Stimulated activated naive B cell treated with anti-CD40 and anti-IgM and Interleukin-4, amounts not matched to agents 10 μg/mL and 1 μg/mL and 100 μg/mL, for 72 hours (primary cell): Measurements from ENCODE around the gene STOM.

Experiments
- ATAC-seq, 2 donors: fragments of 150-1000 bp; cut with Tn5 transposase; replicated peaks; 2 replicates each; pipeline ENCODE4 v1.10.0; 2021; ENCODE audit warnings: moderate library complexity in 1 of 2
- DNase-seq: peaks from one replicate; pipeline ENCODE4 v3.0.0; 2021
- H3K27ac Mint-ChIP-seq: one replicate; pipeline ENCODE4 v1.8.0; 2022; ENCODE audit warnings: mild to moderate bottlenecking, mixed read lengths
- H3K27me3 Mint-ChIP-seq, 2 donors: one replicate each; pipeline ENCODE4 v1.8.0; 2022; ENCODE audit warnings: mixed read lengths in 2 of 2
- H3K36me3 Mint-ChIP-seq, 2 donors: one replicate each; pipeline ENCODE4 v1.8.0; 2022; ENCODE audit warnings: mixed read lengths in 2 of 2, mild to moderate bottlenecking in 1 of 2
- H3K4me1 Mint-ChIP-seq, 2 donors: one replicate each; pipeline ENCODE4 v1.8.0; 2022; ENCODE audit warnings: mixed read lengths in 2 of 2, mild to moderate bottlenecking in 1 of 2
- H3K4me3 Mint-ChIP-seq, 2 donors: one replicate each; pipeline ENCODE4 v1.8.0; 2022; ENCODE audit warnings: mild to moderate bottlenecking in 2 of 2, mixed read lengths in 2 of 2, moderate library complexity in 1 of 2
- H3K9me3 Mint-ChIP-seq, 2 donors: one replicate each; pipeline ENCODE4 v1.8.0; 2022; ENCODE audit warnings: mixed read lengths in 2 of 2, mild to moderate bottlenecking in 1 of 2

STOM gene

DNA sequence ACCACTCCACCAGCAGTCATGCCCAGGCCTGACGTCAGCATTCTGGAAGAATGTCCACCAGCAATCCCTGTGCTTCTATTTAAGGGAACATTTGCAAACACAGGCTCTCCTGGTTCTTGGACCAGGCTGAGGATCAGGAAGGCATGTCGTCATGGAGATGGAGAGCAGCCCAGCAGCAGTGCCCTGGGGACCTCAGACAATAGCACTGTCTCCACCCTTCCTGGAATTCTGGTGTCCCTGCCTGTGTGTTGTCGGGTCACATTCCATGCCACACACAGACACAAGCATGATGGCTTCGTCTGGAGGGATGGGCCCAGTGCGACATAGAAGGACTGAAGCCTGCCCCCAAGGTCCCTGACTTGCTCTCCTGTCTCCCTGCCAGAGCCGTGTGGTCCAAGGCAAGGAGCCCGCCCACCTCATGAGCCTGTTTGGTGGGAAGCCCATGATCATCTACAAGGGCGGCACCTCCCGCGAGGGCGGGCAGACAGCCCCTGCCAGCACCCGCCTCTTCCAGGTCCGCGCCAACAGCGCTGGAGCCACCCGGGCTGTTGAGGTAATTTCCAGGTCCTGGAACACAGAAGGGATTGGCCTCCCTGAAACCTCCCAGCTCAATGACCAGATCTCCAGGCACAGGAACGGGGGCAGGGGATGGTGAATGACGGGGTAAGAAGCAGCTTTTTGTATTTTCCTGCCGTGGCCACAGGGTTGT lies 43.8 kb downstream of the STOM start:
- Mint-ChIP-seq H3K36me3 (peaks cover 37 to 56% of the 10 kb centered on the region in 2 donors), H3K27ac (no peak overlapping the region), H3K27me3 (no peaks in the 10 kb centered on the region), H3K9me3 (no peaks in the 10 kb centered on the region), H3K4me3 (no peak overlapping the region), H3K4me1 (peaks cover 0 to 5% of the 10 kb centered on the region in 2 donors)
- ATAC-seq: no peak
- no peak for DNase-seq

DNA sequence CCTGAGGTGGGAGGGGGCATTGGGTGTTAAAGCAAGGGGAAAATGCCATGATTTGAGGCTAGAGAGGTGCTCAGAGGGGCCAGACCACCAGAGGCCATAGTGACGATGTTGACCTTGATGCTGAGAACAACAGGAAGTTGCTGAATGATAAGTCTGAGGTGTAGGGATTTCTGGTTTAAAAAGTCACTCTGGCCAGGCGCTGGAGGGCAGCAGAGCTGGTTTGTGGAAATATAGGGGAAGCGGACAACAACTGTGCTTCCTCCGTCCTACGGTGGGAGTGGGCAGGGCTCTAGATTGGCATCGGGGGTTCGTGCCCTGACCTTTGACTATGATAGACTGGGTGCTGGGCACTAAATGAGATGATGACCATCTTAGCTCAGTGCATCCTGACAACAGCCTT lies 44.7 kb downstream of the STOM start:
- H3K36me3 Mint-ChIP-seq: peaks cover 35 to 48% of the 10 kb centered on the region in 2 donors
- H3K4me3 Mint-ChIP-seq: no peak overlapping the region
- DNase-seq (no peak), ATAC-seq (no peak)
- H3K9me3 Mint-ChIP-seq: no peaks in the 10 kb centered on the region
- H3K27ac Mint-ChIP-seq: no peak overlapping the region
- no peaks in the 10 kb centered on the region for H3K27me3 Mint-ChIP-seq
- H3K4me1 Mint-ChIP-seq: peaks cover 0 to 6% of the 10 kb centered on the region in 2 donors

DNA sequence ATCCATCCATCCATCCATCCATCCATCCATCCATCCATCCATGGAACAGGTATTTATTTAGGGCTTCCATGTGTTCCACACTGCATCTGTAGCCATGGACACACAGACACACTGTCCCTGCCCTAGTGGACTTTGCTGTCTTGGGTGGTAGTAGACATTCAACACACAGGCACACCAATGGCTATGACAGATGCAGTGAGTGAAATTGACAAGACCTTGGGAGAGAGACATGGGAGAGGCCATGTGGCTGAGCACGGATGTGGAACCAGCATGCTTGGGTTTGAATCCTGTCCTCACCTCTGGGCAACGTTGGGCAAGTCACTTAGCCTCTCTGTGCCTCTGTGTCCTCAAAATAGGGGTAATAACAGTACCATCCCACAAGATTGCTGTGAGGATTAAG lies 45.3 kb downstream of the STOM start:
- Mint-ChIP-seq H3K27ac (no peak overlapping the region), H3K27me3 (no peaks in the 10 kb centered on the region), H3K4me1 (peaks cover 2 to 11% of the 10 kb centered on the region in 2 donors), H3K4me3 (no peak overlapping the region), H3K9me3 (no peaks in the 10 kb centered on the region), H3K36me3 (peaks cover 34 to 42% of the 10 kb centered on the region in 2 donors)
- ATAC-seq (no peak), DNase-seq (no peak)

DNA sequence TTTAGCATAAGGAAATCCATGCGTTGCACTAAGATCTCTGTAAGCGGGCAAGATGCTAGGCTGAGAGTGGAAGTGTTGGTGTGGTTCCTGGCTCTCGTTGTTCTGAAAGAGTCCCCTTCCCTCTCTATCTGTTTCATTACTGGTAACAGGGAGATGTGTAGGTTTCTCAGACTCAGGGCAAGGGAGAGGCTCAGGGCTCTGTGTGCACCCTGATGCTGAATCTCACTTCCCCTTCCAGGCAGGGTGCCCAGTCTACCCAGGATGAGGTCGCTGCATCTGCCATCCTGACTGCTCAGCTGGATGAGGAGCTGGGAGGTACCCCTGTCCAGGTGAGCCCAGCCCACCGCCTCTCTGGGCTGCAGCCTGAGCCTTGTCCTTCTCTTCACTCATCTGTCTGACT lies 45.7 kb downstream of the STOM start:
- ATAC-seq (peak; percentile 68 to 69), DNase-seq (no peak)
- H3K4me3 Mint-ChIP-seq: no peak overlapping the region
- no peak overlapping the region for H3K27ac Mint-ChIP-seq
- H3K4me1 Mint-ChIP-seq: peaks cover 2 to 11% of the 10 kb centered on the region in 2 donors
- no peaks in the 10 kb centered on the region for H3K27me3 Mint-ChIP-seq
- H3K36me3 Mint-ChIP-seq: peaks cover 29 to 37% of the 10 kb centered on the region in 2 donors
- no peaks in the 10 kb centered on the region for H3K9me3 Mint-ChIP-seq

DNA sequence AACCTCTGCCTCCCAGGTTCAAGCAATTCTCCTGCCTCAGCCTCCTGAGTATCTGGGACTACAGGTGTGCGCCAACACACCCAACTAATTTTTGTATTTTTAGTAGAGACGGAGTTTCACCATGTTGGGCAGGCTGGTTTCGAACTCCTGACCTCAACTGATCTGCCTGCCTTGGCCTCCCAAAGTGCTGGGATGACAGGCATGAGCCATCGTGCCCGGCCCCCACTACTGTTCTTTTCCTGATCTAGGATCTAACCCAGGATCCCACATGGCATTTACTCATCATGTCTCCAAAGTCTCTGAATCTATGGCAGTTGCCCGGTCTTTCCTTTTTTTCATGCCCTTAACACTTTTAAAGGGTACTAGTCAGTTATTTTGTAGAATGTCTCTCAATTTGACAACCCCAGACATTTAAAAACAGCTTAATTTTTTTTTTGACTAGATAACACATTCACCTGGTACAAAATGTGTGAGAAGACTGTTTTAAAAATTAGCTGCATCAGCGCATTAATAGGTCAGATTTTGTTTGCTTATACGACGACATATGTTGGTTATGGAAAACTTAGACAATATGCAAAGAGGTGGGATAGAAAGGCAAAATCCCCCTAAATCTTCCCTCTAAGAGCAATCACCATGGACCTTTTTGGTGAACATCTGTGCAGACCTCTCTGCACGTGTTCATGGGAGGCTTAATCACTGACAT lies 46.5 kb downstream of the STOM start:
- no peak for DNase-seq
- no peaks in the 10 kb centered on the region for H3K9me3 Mint-ChIP-seq
- H3K36me3 Mint-ChIP-seq: peaks cover 22 to 37% of the 10 kb centered on the region in 2 donors
- no peak overlapping the region for H3K4me3 Mint-ChIP-seq
- peaks cover 2 to 11% of the 10 kb centered on the region in 2 donors for H3K4me1 Mint-ChIP-seq
- no peak overlapping the region for H3K27ac Mint-ChIP-seq
- no peak for ATAC-seq
- no peaks in the 10 kb centered on the region for H3K27me3 Mint-ChIP-seq

DNA sequence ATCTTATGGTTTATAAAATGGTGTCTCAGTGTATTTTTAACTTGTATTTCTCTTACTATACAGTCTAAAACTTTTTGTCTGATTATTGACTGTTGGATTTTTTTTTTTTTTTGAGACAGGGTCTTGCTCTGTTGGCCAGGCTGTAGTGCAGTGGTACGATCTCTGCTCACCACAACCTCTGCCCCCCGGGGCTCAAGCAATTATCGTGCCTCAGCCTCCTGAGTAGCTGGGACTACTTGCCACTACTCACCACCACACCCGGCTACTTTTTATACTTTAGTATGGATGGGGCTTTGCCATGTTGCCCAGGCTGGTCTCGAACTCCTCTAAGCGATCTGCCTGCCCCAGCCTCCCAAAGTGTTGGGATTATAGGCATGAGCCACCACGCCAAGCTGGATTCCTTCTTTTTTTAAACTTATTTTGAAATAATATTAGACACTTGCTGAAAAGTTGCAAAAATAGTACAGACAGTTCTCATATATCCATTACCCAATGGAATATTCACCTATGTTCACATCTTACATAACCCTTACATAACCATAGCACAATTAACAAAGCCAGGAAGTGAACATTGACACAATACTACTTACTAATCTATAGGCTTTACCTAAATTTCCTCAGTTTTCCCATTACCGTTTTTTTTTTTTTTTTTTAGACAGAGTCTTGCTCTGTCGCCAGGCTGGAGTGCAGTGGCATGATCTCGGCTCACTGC lies 47.2 kb downstream of the STOM start:
- Mint-ChIP-seq H3K36me3 (peaks cover 20 to 37% of the 10 kb centered on the region in 2 donors), H3K9me3 (no peaks in the 10 kb centered on the region), H3K4me3 (no peak overlapping the region), H3K27ac (no peak overlapping the region), H3K4me1 (peaks cover 2 to 11% of the 10 kb centered on the region in 2 donors), H3K27me3 (no peaks in the 10 kb centered on the region)
- ATAC-seq (no peak), DNase-seq (no peak)

DNA sequence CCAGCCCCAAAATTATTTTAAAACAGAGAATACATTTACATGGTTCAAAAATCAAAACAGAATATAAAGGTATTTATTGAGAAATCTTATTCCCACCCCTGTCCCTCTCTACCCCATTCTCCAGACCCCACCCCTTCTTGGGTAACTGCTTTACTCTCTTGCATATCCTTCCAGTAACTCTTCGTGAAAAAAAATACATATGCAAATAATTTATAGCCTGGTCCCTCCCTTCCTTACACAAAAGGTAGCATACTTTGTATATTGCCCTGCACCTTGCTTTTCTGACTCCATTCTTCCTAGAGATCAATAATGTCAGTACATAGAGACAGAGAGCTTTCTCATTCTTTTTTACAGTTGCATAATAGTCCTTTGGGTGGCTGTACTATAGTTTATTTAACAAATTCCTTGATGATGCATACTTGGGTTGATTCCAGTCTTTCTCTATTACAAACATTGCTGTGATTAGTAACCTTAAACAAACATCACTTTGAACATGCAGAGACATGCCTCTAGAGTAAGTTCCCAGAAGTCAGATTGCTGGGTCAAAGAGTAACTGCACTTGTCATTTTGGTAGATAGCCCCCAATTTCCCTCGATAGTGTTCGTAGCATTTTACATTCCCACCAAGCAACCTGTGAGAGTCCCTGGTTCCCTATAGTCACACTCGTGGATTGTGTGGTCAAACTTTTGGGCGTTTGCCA lies 47.9 kb downstream of the STOM start:
- H3K27ac Mint-ChIP-seq: no peak overlapping the region
- no peaks in the 10 kb centered on the region for H3K9me3 Mint-ChIP-seq
- H3K36me3 Mint-ChIP-seq: peaks cover 23 to 38% of the 10 kb centered on the region in 2 donors
- no peaks in the 10 kb centered on the region for H3K27me3 Mint-ChIP-seq
- no peak for ATAC-seq
- DNase-seq: no peak
- no peak overlapping the region for H3K4me3 Mint-ChIP-seq
- H3K4me1 Mint-ChIP-seq: peaks cover 2 to 11% of the 10 kb centered on the region in 2 donors

DNA sequence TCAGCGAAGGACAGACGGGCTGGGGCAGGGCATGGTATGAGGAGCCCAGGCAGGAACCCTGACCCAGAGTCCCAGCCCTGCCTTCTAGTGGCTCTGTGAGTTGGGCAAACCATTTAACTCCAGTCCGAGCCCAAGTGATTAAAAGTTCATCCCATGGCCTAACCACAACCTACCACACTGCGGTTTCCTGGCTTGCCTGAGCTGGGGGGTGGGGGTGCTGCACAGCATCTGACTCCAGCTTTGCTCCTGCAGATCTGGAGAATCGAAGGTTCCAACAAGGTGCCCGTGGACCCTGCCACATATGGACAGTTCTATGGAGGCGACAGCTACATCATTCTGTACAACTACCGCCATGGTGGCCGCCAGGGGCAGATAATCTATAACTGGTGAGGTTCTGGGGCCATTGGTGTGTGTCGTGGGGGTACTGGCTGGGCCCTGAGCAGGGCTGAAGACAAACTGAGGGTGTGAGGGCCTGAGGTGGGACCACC lies 49.0 kb downstream of the STOM start:
- H3K36me3 Mint-ChIP-seq: peaks cover 19 to 41% of the 10 kb centered on the region in 2 donors
- no peaks in the 10 kb centered on the region for H3K27me3 Mint-ChIP-seq
- no peak for DNase-seq
- H3K9me3 Mint-ChIP-seq: no peaks in the 10 kb centered on the region
- ATAC-seq: no peak
- no peak overlapping the region for H3K27ac Mint-ChIP-seq
- H3K4me1 Mint-ChIP-seq: peaks cover 2 to 11% of the 10 kb centered on the region in 2 donors
- H3K4me3 Mint-ChIP-seq: no peak overlapping the region

DNA sequence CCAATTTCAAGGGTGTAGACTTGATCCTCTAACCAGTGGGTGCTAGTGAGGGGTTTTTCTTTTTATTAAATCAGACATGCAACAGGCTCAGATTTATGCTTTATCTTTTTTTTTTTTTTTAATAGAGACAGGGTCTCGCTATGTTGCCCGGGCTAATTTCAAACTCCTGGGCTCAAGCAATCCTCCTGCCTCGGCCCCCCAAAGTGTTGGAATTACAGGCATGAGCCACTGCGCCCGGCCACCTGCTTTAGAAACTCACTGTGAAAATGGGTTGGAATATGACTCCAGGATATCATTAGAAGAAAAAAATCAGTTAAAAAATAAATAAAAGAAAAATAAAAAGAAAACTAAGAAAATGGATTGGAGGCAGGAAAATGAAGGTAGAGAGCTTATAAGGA lies 50.7 kb downstream of the STOM start:
- DNase-seq (no peak), ATAC-seq (no peak)
- H3K27me3 Mint-ChIP-seq: no peaks in the 10 kb centered on the region
- no peak overlapping the region for H3K4me3 Mint-ChIP-seq
- H3K9me3 Mint-ChIP-seq: no peaks in the 10 kb centered on the region
- no peak overlapping the region for H3K27ac Mint-ChIP-seq
- H3K36me3 Mint-ChIP-seq: peaks cover 17 to 30% of the 10 kb centered on the region in 2 donors
- peaks cover 2 to 11% of the 10 kb centered on the region in 2 donors for H3K4me1 Mint-ChIP-seq

DNA sequence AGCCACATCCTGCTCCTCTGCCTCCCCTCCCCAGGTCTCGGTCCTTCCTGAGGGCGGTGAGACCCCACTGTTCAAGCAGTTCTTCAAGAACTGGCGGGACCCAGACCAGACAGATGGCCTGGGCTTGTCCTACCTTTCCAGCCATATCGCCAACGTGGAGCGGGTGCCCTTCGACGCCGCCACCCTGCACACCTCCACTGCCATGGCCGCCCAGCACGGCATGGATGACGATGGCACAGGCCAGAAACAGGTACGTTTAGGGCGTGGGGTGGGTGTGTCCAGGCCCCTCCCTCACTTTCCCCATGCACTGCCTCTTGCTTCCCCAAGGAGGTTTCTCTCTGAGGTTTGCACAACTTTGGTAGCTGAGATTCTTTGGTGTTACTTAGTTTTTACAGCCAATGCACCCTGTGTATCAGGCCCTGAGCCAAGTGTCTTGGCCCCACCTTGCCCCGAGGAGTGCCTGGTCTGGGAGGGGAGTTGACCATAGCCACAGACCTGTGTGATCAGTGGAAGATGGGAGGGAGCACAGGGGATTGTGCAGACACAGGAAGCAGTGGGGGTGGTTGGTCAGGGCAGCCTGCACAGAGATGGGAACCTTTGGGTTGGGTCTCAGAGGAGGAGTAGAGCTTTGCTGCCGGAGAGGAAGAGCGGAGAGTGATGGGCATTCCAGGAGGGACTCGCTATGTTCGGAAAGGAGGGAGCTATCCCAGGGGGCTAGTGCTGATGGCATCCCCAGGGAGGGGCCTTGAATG lies 51.2 kb downstream of the STOM start:
- Mint-ChIP-seq H3K36me3 (peaks cover 21 to 30% of the 10 kb centered on the region in 2 donors), H3K27me3 (no peaks in the 10 kb centered on the region), H3K27ac (no peak overlapping the region), H3K4me1 (peaks cover 2 to 6% of the 10 kb centered on the region in 2 donors), H3K4me3 (no peak overlapping the region), H3K9me3 (no peaks in the 10 kb centered on the region)
- ATAC-seq: no peak
- DNase-seq: no peak

DNA sequence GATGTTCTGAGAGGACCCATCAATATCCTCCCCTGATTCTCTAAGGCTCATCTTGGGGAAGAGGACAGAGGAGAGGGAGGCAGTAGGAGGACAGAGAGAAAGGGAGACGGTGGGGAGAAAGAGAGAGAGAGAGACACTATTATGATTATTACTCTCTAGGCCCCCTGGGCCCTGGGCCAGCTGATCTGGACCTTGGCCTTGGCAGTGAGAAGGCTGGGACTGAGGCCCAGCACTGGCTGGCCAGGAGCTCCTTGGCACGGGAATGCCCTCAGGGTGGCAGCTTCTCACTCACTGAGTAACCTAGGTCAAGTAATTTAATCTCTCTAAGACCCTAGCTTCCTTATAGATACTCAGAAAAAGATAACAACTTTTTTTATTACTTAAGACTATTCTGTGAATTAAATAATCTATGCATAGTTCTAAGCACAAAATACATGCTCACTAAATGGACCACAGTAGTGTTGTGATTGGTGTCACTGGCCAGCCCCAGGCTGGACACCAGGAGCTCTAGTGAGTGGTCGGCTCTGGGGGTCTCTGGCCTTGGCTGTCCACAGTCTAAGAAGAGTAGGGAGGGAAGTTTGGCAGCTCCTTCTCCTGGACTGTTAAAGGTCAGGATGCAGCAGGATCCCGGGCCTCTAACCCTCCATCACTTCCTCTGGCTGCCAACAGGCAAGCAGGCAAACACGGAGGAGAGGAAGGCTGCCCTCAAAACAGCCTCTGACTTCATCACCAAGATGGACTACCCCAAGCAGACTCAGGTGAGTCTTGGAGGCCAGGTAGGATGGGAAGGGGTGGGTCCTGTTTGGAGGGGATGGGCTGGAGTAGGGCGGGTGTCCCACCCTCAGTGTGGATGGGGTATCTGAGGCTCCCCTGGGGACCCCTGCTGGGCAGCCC lies 52.1 kb downstream of the STOM start:
- Mint-ChIP-seq H3K36me3 (peaks cover 25 to 32% of the 10 kb centered on the region in 2 donors), H3K9me3 (no peaks in the 10 kb centered on the region), H3K4me3 (no peak overlapping the region), H3K4me1 (peaks cover 2 to 5% of the 10 kb centered on the region in 2 donors), H3K27ac (no peak overlapping the region), H3K27me3 (no peaks in the 10 kb centered on the region)
- ATAC-seq: no peak
- no peak for DNase-seq

DNA sequence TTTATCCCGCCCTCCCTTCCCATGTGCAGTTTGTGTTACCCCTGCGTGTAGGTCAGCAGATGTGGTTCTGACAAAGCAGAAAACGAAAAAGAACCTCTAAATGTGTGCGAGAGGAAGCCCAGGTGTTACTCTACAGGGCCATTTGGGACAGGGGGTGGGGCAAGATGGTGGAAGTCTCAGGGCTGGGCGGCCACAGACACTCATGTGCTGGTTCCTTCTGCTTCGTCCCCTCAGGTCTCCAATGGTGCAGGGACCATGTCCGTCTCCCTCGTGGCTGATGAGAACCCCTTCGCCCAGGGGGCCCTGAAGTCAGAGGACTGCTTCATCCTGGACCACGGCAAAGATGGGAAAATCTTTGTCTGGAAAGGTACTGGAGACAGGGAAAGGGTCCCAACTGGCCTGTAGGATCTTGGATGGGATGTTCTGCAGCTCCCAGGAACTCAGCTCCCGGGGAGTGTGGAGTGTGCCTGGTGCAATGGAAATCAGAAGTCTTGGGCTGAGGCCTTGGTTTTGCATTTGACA lies 53.1 kb downstream of the STOM start:
- H3K4me1 Mint-ChIP-seq: peaks cover 2 to 5% of the 10 kb centered on the region in 2 donors
- no peaks in the 10 kb centered on the region for H3K9me3 Mint-ChIP-seq
- H3K27ac Mint-ChIP-seq: no peak overlapping the region
- peaks cover 22 to 29% of the 10 kb centered on the region in 2 donors for H3K36me3 Mint-ChIP-seq
- DNase-seq: no peak
- no peak overlapping the region for H3K4me3 Mint-ChIP-seq
- no peaks in the 10 kb centered on the region for H3K27me3 Mint-ChIP-seq
- ATAC-seq: no peak
